ENCODE results near the gene TOR4A. TPM values are rescaled to one million over a fixed set of nuclear protein-coding genes. Genes with fewer than 3 reads are reported as not detected.

The TOR4A gene
- total and polyA plus RNA-seq, 4 donors, result 2.6 to 14.0 (median 8.2) TPM

DNA sequence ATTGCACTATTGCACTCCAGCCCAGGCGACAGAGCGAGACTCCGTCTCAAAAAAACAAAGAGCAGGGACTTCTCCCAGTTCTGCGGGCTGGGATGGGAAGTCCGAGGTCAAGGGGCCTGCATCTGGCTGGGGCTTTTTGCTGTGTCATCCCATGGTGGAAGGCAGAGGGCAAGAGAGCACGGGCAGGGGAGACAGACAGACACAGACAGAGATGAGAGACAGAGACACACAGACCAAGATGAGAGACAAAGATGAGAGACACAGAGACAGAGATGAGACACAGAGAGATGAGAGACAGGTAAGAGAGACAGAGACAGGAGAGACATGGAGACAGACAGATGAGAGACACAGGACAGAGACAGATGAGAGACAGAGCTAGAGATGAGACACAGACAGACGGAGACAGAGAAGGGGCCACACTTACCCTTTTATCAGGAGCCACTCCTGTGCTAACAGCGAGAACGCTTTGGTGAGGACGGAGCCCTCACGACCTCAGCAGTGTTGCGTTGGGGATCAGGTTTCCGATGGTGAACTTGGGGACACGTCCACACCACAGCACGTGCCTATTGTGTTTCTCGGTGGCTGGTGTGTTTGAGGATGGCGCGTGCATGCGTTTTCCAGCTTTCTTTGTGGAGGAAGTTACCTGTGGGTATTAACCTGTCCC is 8.9 kb upstream of the TOR4A start:
- ATAC-seq (ENCODE audit: low FRiP score) (no peak), DNase-seq (no peak)
- no peak overlapping the region for H3K4me3 ChIP-seq (ENCODE audit: low read length in 2 of 2)
- H3K36me3 ChIP-seq (ENCODE audit: control insufficient read depth in 1 of 2, insufficient read depth in 2 of 2, low read length in 1 of 2), result peaks cover 0 to 2% of the 10 kb centered on the region in 2 donors
- no peaks in the 10 kb centered on the region for H3K27me3 ChIP-seq (ENCODE audit: control insufficient read depth in 1 of 2, insufficient read depth in 2 of 2, low read length in 1 of 2)
- WGBS, 2 donors, result 74 to 75% methylated on average over 19 of the region's 19 CpGs
- intact Hi-C loops (cut with DNase I), result no loop called here
- peak overlapping the region; percentile 46 to 68 for H3K27ac ChIP-seq (ENCODE audit: low read depth in 1 of 2, low read length in 2 of 2)
- H3K9me3 ChIP-seq (ENCODE audit: control insufficient read depth, low read length), result no peaks in the 10 kb centered on the region
- H3K4me1 ChIP-seq (ENCODE audit: control insufficient read depth in 1 of 2, insufficient read depth in 2 of 2, low read length in 2 of 2), result peaks cover 2 to 4% of the 10 kb centered on the region in 2 donors

DNA sequence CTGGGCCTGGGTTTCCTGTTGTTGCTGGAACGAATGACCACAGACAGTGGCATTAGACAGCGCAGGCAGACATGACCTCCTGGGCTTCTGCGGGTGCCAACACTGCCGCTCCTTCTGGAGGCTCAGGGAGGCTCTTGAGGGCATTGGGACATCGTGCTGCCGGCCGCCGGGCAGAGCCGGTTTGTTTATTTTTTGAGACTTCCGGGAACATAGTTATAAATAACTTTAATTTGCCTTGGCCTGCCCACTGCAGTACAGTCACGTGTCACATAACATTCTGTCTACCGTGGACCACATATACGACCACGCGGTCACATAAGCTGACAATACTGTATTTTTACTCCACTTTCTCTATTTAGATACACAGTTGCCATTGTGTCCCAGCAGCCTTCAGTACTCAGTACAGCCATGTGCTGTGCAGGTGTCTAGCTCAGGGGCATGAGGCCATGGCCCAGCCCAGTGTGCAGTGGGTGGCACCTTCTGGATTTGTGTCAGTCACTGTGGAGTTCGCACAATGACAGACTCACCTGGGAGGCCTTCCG is 8.2 kb upstream of the TOR4A start:
- 11 to 13% methylated on average over 17 of the region's 17 CpGs for WGBS, 2 donors
- DNase-seq, result peak; percentile 67 to 85
- no peaks in the 10 kb centered on the region for H3K27me3 ChIP-seq (ENCODE audit: control insufficient read depth in 1 of 2, insufficient read depth in 2 of 2, low read length in 1 of 2)
- no peak overlapping the region for H3K4me3 ChIP-seq (ENCODE audit: low read length in 2 of 2)
- no peaks in the 10 kb centered on the region for H3K9me3 ChIP-seq (ENCODE audit: control insufficient read depth, low read length)
- peaks cover 2 to 4% of the 10 kb centered on the region in 2 donors for H3K4me1 ChIP-seq (ENCODE audit: control insufficient read depth in 1 of 2, insufficient read depth in 2 of 2, low read length in 2 of 2)
- H3K27ac ChIP-seq (ENCODE audit: low read depth in 1 of 2, low read length in 2 of 2), result peak overlapping the region; percentile 46 to 68
- intact Hi-C loops (cut with DNase I), result no loop called here
- ATAC-seq (ENCODE audit: low FRiP score), result peak; percentile 70
- peaks cover 0 to 2% of the 10 kb centered on the region in 2 donors for H3K36me3 ChIP-seq (ENCODE audit: control insufficient read depth in 1 of 2, insufficient read depth in 2 of 2, low read length in 1 of 2)

DNA sequence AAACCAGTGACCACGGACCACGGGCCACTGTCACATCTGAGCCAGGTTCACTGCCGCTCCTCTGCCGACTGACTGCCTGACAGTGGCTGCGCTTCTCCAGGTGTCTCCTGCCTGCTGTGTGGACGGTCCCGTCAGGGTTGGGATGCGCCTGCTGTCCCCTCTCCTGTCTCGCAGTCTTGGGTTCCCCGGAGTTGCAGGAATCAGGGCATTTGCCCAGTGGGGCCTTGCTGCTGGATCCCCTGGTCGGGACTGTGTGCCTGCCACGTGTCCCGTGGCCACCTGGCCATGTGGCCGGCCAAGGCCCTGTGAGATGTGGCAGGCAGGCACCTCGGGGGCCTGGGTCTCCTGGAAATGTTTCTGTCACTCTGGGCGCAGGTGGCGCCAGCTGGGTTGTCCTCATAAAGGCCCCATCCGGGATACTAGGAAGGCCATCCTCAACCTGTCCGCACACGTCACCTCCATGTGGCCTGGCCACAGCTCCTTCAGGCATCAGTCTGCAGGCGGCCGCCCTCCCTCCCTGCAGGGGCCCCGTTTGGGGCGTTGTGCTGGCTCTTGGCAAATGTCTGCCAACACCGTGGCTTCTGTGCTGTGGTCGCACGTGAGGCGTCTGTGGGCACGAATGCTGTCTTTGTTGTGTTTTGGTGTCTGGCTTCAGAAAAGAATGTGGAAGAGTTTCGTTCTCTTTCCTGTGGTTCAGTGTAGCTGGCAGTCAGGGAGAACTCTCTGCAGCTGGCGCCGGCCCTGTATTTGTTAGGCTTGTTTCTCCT is 6.4 kb upstream of the TOR4A start:
- 61% methylated on average over 32 of the region's 32 CpGs for WGBS, 2 donors
- DNase-seq (peak in 1 of 2 donors; percentile 76), ATAC-seq (ENCODE audit: low FRiP score) (no peak)
- Histone ChIP-seq H3K4me1 (ENCODE audit: control insufficient read depth in 1 of 2, insufficient read depth in 2 of 2, low read length in 2 of 2) (peaks cover 2 to 4% of the 10 kb centered on the region in 2 donors), H3K27ac (ENCODE audit: low read depth in 1 of 2, low read length in 2 of 2) (peak overlapping the region in 1 of 2 donors; percentile 13), H3K36me3 (ENCODE audit: control insufficient read depth in 1 of 2, insufficient read depth in 2 of 2, low read length in 1 of 2) (no peaks in the 10 kb centered on the region), H3K27me3 (ENCODE audit: control insufficient read depth in 1 of 2, insufficient read depth in 2 of 2, low read length in 1 of 2) (no peaks in the 10 kb centered on the region), H3K9me3 (ENCODE audit: control insufficient read depth, low read length) (no peaks in the 10 kb centered on the region), H3K4me3 (ENCODE audit: low read length in 2 of 2) (no peak overlapping the region)
- intact Hi-C loops (cut with DNase I), result no loop called here

DNA sequence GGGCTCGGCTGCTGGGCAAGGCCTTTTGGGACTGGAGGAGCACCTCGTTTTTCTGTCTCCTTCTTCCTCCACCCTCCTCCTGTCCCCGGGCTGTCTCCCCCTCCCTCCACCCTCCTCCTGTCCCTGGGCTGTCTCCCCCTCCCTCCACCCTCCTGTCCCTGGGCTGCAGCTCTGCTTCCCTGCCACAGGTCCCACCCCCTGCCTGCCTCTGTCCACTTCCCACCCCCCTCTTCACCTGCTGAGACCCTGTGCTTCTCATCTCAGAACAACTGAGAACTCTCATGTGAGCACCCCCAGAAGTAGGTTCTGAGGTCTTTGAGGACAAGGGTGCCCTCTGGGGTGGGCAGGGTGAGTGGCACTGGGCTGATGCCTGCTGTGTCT is 5.8 kb upstream of the TOR4A start:
- DNase-seq (no peak), ATAC-seq (ENCODE audit: low FRiP score) (no peak)
- Histone ChIP-seq H3K27me3 (ENCODE audit: control insufficient read depth in 1 of 2, insufficient read depth in 2 of 2, low read length in 1 of 2) (no peaks in the 10 kb centered on the region), H3K4me1 (ENCODE audit: control insufficient read depth in 1 of 2, insufficient read depth in 2 of 2, low read length in 2 of 2) (peaks cover 2 to 4% of the 10 kb centered on the region in 2 donors), H3K36me3 (ENCODE audit: control insufficient read depth in 1 of 2, insufficient read depth in 2 of 2, low read length in 1 of 2) (no peaks in the 10 kb centered on the region), H3K9me3 (ENCODE audit: control insufficient read depth, low read length) (no peaks in the 10 kb centered on the region), H3K27ac (ENCODE audit: low read depth in 1 of 2, low read length in 2 of 2) (no peak overlapping the region), H3K4me3 (ENCODE audit: low read length in 2 of 2) (no peak overlapping the region)
- 8 to 12% methylated on average over 3 of the region's 3 CpGs for WGBS, 2 donors
- intact Hi-C loops (cut with DNase I), result no loop called here

DNA sequence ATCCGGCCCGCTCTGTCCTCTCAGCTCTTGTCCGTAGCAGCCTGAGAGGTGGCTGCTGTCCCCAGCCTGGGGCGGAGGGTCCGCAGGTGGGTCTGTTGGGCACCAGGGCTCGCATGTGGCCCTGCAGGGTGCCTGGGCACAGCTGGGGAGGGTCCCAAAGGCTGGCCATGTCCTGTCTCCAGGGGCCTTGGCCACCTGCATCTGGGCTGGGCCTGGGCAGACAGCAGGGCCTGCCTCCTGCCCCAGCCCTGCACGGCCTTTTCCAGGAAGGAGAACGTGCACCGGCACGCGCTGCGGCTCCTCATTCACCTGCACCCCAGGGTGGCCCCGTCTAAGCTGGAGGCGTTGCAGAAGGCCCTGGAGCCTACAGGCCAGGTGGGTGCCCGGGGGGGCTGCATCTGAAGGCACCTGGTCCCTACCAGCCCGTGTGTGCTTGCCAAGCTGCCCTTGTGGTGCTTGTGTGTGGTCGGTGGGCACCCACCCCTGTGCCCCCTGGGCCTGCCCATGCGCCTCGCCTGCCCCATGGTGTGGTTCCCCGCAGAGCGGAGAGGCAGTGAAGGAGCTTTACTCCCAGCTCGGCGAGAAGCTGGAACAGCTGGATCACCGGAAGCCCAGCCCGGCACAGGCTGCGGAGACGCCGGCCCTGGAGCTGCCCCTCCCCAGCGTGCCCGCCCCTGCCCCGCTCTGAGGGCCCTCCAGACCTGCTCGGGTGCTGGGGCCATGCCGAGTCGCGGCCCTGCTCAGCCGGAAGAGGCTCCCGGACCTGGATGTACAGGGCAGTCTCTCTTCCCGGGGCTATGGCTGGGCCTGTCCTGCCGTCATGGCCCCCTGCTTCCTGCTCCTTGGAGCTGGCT is 5.1 kb upstream of the TOR4A start:
- WGBS, 2 donors, result 91 to 92% methylated on average over 38 to 39 of the region's 39 CpGs
- ATAC-seq (ENCODE audit: low FRiP score), result no peak
- no peak for DNase-seq
- intact Hi-C loops (cut with DNase I), result no loop called here
- no peaks in the 10 kb centered on the region for H3K36me3 ChIP-seq (ENCODE audit: control insufficient read depth in 1 of 2, insufficient read depth in 2 of 2, low read length in 1 of 2)
- H3K9me3 ChIP-seq (ENCODE audit: control insufficient read depth, low read length), result no peaks in the 10 kb centered on the region
- H3K27ac ChIP-seq (ENCODE audit: low read depth in 1 of 2, low read length in 2 of 2), result no peak overlapping the region
- H3K27me3 ChIP-seq (ENCODE audit: control insufficient read depth in 1 of 2, insufficient read depth in 2 of 2, low read length in 1 of 2), result no peaks in the 10 kb centered on the region
- H3K4me3 ChIP-seq (ENCODE audit: low read length in 2 of 2), result no peak overlapping the region
- H3K4me1 ChIP-seq (ENCODE audit: control insufficient read depth in 1 of 2, insufficient read depth in 2 of 2, low read length in 2 of 2), result peaks cover 2 to 4% of the 10 kb centered on the region in 2 donors

DNA sequence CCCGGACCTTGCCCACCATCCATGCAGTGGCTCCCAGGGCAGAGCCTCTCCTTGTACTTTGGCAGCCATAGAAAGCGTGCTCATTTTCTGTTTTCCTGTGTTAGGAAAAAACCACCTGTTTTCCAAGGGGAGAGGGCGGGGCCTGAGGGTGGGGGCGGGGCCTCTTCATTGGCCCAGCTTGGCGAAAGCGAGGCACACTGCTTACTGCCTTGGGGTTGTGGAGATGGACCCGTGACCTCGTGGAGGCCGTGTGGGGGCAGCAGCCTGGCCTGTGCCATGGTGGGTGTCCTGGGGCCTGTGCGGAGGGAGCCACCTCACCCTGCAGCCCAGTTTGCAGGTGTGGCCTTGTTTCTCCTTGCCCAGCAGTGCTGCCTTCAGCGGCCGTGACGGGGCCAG is 4.4 kb upstream of the TOR4A start:
- H3K4me3 ChIP-seq (ENCODE audit: low read length in 2 of 2), result no peak overlapping the region
- DNase-seq (no peak), ATAC-seq (ENCODE audit: low FRiP score) (no peak)
- H3K27me3 ChIP-seq (ENCODE audit: control insufficient read depth in 1 of 2, insufficient read depth in 2 of 2, low read length in 1 of 2), result no peaks in the 10 kb centered on the region
- WGBS, 2 donors, result 79 to 85% methylated on average over 13 of the region's 13 CpGs
- peaks cover 2 to 4% of the 10 kb centered on the region in 2 donors for H3K4me1 ChIP-seq (ENCODE audit: control insufficient read depth in 1 of 2, insufficient read depth in 2 of 2, low read length in 2 of 2)
- intact Hi-C loops (cut with DNase I), result no loop called here
- H3K36me3 ChIP-seq (ENCODE audit: control insufficient read depth in 1 of 2, insufficient read depth in 2 of 2, low read length in 1 of 2), result no peaks in the 10 kb centered on the region
- no peaks in the 10 kb centered on the region for H3K9me3 ChIP-seq (ENCODE audit: control insufficient read depth, low read length)
- H3K27ac ChIP-seq (ENCODE audit: low read depth in 1 of 2, low read length in 2 of 2), result no peak overlapping the region

DNA sequence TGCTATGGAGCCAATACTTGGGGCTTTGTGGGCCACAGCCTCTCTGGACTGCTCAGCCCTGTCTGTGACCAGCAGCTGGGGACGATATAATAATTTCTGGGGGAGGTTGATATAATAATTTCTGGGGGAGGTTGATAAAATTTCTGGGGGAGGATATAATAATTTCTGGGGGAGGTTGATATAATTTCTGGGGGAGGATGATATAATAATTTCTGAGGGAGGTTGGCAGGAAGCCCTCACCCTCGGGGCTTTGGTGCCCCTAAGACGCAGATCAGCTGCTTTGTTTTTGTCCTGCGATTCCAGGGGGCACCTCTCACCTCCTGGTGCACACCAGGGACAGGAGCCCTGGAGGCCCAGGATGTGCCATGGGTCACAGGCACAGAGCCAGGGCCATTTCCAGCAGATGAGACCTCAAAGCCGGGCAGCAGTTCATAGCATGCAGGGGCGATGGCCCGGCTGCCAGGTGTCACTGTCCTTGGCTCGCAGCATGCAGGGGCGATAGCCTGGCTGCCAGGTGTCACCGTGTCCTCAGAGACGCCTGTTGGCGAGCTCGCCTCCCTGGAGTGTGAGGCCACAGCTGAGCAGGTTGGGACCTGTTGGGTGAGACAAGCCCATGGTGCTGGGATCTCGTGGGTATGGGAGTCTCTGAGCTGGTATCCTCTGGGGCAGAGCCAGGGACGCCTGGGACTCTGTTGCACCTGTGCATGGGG is 3.8 kb upstream of the TOR4A start:
- Histone ChIP-seq H3K36me3 (ENCODE audit: control insufficient read depth in 1 of 2, insufficient read depth in 2 of 2, low read length in 1 of 2) (no peaks in the 10 kb centered on the region), H3K27me3 (ENCODE audit: control insufficient read depth in 1 of 2, insufficient read depth in 2 of 2, low read length in 1 of 2) (no peaks in the 10 kb centered on the region), H3K4me3 (ENCODE audit: low read length in 2 of 2) (no peak overlapping the region), H3K27ac (ENCODE audit: low read depth in 1 of 2, low read length in 2 of 2) (no peak overlapping the region), H3K4me1 (ENCODE audit: control insufficient read depth in 1 of 2, insufficient read depth in 2 of 2, low read length in 2 of 2) (peaks cover 2 to 3% of the 10 kb centered on the region in 2 donors), H3K9me3 (ENCODE audit: control insufficient read depth, low read length) (no peaks in the 10 kb centered on the region)
- intact Hi-C loops (cut with DNase I), result no loop called here
- no peak for DNase-seq
- WGBS, 2 donors, result 82 to 86% methylated on average over 15 of the region's 15 CpGs
- no peak for ATAC-seq (ENCODE audit: low FRiP score)

DNA sequence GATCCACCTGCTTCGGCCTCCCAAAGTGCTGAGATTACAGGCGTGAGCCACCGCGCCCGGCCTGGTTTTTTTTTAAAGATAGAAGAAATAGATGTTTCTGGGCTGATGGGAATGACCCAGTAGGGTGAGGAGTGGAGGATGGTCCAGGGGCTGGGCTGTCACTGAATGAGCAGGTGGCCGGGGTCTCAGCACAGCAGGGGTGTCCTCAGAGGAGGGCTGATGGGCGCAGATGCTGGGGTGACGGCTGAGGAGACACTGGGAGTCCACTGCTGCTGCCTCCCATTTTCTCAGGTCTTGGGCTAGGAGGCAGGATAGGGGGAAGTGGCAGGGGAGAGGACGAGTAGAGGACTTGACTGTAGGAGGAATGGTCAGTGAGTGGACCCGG is 2.3 kb upstream of the TOR4A start:
- Histone ChIP-seq H3K4me1 (ENCODE audit: control insufficient read depth in 1 of 2, insufficient read depth in 2 of 2, low read length in 2 of 2) (no peaks in the 10 kb centered on the region), H3K27ac (ENCODE audit: low read depth in 1 of 2, low read length in 2 of 2) (no peak overlapping the region), H3K9me3 (ENCODE audit: control insufficient read depth, low read length) (no peaks in the 10 kb centered on the region), H3K4me3 (ENCODE audit: low read length in 2 of 2) (no peak overlapping the region), H3K36me3 (ENCODE audit: control insufficient read depth in 1 of 2, insufficient read depth in 2 of 2, low read length in 1 of 2) (peaks cover 0 to 3% of the 10 kb centered on the region in 2 donors), H3K27me3 (ENCODE audit: control insufficient read depth in 1 of 2, insufficient read depth in 2 of 2, low read length in 1 of 2) (no peaks in the 10 kb centered on the region)
- WGBS, 2 donors, result 88 to 91% methylated on average over 10 of the region's 10 CpGs
- DNase-seq, result no peak
- intact Hi-C loops (cut with DNase I), result no loop called here
- ATAC-seq (ENCODE audit: low FRiP score), result no peak
